ENCODE data around the gene NPAS4.

Gene NPAS4

GRCh38 chr11:66411323-66411722, 9.5 kb upstream of the NPAS4 start:
- H3K4me3 ChIP-seq (ENCODE audit: low read depth, low read length) = no peak overlapping the region
- no peak for DNase-seq (ENCODE audit: low read depth)
- no peak for TF ChIP-seq CTCF (IDR thresholded peaks at IDR 0.05; ENCODE audit: low read depth, low read length, missing control alignments)

- TF ChIP-seq CTCF (IDR thresholded peaks at IDR 0.05; ENCODE audit: low read depth, low read length, missing control alignments) = no peak
- H3K4me3 ChIP-seq (ENCODE audit: low read depth, low read length) = no peak overlapping the region
- no peak for DNase-seq (ENCODE audit: low read depth)
Measured at GRCh38 chr11:66412110-66412509, 8.7 kb upstream of the NPAS4 start.

GRCh38 chr11:66413167-66413566, 7.7 kb upstream of the NPAS4 start:
- DNase-seq (ENCODE audit: low read depth) = no peak
- no peak overlapping the region for H3K4me3 ChIP-seq (ENCODE audit: low read depth, low read length)
- TF ChIP-seq CTCF (IDR thresholded peaks at IDR 0.05; ENCODE audit: low read depth, low read length, missing control alignments) = no peak

GRCh38 chr11:66414120-66414934, 6.5 kb upstream of the NPAS4 start:
- H3K4me3 ChIP-seq (ENCODE audit: low read depth, low read length) = no peak overlapping the region
- TF ChIP-seq CTCF (IDR thresholded peaks at IDR 0.05; ENCODE audit: low read depth, low read length, missing control alignments) = no peak

GRCh38 chr11:66415423-66415822, 5.4 kb upstream of the NPAS4 start:
- no peak overlapping the region for H3K4me3 ChIP-seq (ENCODE audit: low read depth, low read length)
- DNase-seq (ENCODE audit: low read depth) = no peak
- no peak for TF ChIP-seq CTCF (IDR thresholded peaks at IDR 0.05; ENCODE audit: low read depth, low read length, missing control alignments)

More at GRCh38 chr11:66414120-66414934, 6.5 kb upstream of the NPAS4 start:
- DNase-seq (ENCODE audit: low read depth) = no peak

GRCh38 chr11:66417000-66417399, 3.8 kb upstream of the NPAS4 start:
- TF ChIP-seq CTCF (IDR thresholded peaks at IDR 0.05; ENCODE audit: low read depth, low read length, missing control alignments) = no peak
- no peak overlapping the region for H3K4me3 ChIP-seq (ENCODE audit: low read depth, low read length)
- no peak for DNase-seq (ENCODE audit: low read depth)
